IPS DF 4.7 (cell line): ENCODE results near the gene HERC4.
"Not testable (repeated sequence)": the region's sequence is repeated elsewhere in the genome, so short reads cannot be mapped to it uniquely, and the experiment has no call there.

Experiments used
- DNase-seq: peaks from one replicate; pipeline ENCODE4 v3.0.0-alpha.2; 2013; ENCODE audit warnings: low spot score; ENCODE audit errors: extremely low read depth

The HERC4 gene

DNA sequence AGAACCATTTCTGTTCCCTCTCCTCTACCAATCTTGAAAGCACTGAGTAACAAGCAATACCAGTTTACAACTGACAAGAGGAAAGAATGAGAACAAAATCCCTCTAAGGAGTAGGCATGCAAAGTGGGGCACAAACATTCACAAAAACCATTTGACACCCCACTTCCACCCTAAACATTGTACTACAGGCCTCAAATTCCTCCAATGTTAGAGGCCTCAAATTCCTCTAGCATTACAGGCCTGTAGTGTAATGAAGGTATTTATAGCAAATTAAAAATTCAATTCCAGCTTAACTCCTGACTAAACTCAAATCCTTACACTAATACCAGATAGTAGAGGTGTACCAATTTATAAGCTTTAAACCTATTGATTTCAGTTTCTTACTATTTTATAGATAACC lies 105.2 kb downstream of the HERC4 start:
- DNase-seq: no peak

GRCh38 chr10:67966035-67966434 lies 109.0 kb downstream of the HERC4 start:
- DNase-seq: not testable (repeated sequence)

DNA sequence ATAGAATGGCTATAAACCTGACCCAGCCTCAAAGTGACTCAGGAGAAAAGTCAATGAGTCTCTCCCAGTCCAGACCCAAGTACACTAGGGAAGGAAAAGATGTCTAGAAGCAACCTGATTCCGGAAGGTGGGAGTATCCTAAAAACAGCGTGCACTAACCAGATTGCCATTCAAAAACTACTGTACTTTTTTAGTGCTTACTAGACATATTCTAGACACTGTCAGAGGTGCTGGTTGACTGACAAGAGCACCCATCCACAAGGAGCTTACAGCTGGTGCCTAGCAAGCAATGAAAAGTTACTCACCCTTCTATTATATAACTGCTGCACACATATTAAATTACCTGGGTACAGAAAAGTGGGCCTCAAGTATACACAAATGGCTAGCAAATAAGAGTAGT lies 109.6 kb downstream of the HERC4 start:
- no peak for DNase-seq

GRCh38 chr10:67959839-67960476 lies 115.1 kb downstream of the HERC4 start:
- no peak for DNase-seq

DNA sequence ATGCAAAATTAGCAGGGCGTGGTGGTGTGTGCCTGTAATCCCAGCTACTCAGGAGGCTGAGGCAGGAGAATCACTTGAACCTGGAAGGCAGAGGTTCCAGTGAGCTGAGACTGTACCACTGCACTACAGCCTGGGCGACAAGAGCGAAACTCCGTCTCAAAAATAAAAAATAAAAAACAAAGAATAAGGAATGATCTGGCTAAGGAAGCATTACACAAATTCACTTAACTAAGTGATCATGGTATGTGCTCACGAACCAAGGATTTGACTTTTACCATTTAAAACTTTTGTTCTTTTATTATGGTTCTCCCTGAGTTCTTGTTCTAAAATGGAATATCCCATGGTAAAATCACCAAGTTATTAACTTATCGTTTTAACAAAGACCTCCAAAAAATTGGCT lies 119.5 kb downstream of the HERC4 start:
- no peak for DNase-seq

DNA sequence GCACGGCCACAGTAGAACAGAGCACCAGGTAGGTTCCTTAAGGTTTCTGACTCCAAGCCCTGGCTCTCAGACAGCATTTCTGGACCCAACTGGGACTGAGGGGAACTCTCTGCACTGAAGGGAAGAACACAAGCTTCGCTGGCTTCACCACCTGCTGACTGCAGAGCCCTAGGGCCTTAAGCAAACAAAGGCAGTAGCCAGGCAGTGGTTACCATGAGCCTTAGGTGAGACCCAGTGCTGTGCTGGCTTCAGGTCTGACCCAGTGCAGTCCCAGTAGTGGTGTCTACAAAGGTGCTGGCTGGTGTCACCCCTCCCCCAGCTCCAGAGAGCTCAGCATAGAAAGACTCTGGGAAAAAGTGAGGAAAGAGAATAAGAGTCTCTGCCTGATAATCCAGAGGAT lies 131.2 kb downstream of the HERC4 start:
- DNase-seq: no peak

- DNase-seq: no peak
Observed at GRCh38 chr10:67936416-67936815, 138.7 kb downstream of the HERC4 start.

DNA sequence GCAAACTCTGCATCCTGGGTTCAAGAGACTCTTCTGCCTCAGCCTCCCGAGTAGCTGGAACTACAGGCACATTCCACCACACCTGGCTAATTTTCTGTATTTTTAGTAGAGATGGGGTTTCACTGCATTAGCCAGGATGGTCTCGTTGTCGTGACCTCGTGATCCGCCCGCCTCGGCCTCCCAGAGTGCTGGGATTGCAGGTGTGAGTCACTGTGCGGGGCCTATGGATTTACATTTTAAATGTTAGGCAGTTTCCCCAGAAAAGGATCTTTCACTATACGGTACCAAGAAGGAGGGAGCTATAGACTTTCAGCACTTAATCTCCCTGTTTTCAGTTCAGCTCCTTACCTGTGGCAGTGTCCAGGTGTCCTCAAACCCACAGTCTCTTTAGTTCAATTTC lies 139.9 kb downstream of the HERC4 start:
- no peak for DNase-seq

GRCh38 chr10:67934336-67934735 lies 140.7 kb downstream of the HERC4 start:
- no peak for DNase-seq

GRCh38 chr10:67933199-67933598 lies 141.9 kb downstream of the HERC4 start:
- no peak for DNase-seq

- no peak for DNase-seq
Observed at GRCh38 chr10:67926951-67927350, 148.1 kb downstream of the HERC4 start.

DNA sequence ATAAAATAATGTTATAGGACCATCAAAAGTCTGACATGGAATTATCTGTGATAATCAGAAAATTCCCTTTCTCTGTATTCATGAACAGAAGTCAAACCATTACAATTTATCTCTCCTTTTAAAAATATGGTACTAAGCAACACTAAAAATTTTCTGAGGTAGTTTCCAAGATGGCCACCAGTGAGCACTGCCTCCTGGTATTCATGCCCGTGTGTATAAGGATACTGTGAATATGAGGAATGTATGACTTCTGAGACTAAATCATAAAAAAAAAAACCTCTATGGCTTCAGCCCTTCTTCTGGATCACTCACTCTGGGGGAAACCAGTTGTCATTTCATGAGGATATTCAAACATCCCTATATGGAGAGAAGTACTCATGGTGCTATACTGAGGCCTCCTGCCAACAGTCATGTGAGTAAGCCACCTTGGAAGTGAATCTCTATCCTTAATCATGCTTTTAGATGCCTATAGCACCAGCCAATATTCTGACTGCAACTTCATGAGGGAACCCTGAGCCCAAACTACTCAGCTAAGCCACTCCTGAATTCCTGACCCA lies 149.6 kb downstream of the HERC4 start:
- DNase-seq: no peak

GRCh38 chr10:67924136-67924535 lies 150.9 kb downstream of the HERC4 start:
- DNase-seq: no peak

- DNase-seq: no peak
Observed at GRCh38 chr10:67923551-67923950, 151.5 kb downstream of the HERC4 start.

- DNase-seq: no peak
Observed at GRCh38 chr10:67921065-67921464, 154.0 kb downstream of the HERC4 start.

DNA sequence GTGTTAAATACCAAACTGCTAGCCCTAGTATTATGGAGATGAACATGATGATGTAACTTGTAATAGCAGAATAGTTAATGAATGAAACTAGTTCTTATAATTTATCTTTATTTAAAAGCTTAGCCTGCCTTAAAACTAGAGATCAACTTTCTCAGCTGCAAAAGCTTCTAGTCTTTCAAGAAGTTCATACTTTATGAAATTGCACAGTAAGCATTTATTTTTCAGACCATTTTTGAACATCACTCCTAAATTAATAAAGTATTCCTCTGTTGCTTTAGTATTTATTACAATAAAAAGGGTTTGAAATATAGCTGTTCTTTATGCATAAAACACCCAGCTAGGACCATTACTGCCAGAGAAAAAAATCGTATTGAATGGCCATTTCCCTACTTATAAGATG lies 157.4 kb downstream of the HERC4 start:
- no peak for DNase-seq

- DNase-seq: no peak
Observed at GRCh38 chr10:67917169-67917568, 157.9 kb downstream of the HERC4 start.

DNA sequence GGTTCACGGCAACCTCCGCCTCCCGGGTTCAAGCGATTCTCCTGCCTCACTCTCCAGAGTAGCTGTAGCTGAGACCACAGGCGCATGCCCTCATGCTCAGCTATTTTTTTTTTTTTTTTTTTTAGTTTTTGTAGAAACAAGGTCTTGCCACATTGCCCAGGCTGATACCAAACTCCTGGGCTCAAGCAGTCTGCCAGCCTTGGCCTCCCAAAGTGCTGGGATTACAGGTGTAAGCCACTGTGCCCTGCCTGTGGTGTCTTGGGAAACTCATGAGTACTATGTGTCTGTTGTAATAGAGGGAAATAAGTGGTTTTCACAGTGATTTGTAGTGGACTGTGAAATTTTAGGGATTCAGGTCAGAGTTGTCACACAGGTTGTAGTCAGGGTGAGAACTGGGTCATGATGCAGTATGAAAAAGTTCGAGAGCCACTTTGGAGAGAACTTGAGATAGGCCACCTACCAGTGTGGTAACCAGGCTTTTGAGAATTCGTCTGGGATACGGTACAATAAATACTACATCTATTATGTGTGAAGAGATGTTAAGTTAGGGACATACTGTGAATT lies 160.2 kb downstream of the HERC4 start:
- DNase-seq: no peak

DNA sequence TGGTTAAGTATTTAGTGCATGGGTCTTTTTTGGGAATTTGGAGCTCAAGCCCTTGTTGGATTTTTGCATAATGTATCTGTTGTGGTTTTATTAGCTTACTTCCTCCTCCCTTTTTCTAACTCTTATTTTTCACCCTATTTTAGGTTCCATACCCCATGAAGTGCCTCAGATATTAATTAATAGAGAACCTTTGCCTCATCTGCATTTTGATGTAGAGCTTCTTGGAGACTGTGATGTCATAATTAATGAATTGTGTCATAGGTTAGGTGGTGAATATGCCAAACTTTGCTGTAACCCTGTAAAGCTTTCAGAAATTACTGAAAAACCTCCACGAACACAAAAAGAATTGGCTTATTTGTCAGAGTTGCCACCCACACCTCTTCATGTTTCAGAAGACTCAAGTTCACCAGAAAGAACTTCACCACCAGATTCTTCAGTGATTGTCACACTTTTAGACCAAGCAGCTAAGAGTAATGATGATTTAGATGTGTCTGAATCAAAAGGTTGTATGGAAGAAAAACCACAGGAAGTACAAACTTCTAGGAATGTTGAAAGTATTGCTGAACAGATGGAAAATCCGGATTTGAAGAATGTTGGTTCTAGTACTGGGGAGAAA lies 162.6 kb downstream of the HERC4 start:
- no peak for DNase-seq

DNA sequence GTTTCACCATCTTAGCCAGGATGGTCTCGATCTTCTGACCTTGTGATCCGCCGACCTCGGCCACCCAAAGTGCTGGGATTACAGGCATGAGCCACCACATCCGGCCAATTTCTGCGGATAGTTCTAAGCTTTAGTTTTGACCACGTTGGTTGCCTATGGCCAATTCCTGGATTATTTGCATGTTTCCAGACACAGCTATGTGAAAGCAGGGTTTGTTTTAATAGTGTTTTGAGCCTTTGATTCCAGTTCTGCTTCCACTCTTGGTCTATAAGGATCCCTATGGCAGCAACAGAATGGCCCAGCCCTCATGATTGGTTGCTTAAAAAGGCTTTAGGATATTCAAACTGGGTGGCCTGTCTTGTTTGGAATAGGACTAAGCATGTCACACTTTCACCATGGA lies 171.5 kb downstream of the HERC4 start:
- DNase-seq: no peak

GRCh38 chr10:67893637-67894036 lies 181.4 kb downstream of the HERC4 start:
- no peak for DNase-seq

- DNase-seq: no peak
Observed at GRCh38 chr10:67884842-67885670, 190.0 kb downstream of the HERC4 start.
